NK-92 (cell line): ENCODE measurements around the gene AIG1.
"Not testable (repeated sequence)": the region's sequence is repeated elsewhere in the genome, so short reads cannot be mapped to it uniquely, and the experiment has no call there.

Source experiments
- DNase-seq: peaks from one replicate; lab custom pipeline; 2025; ENCODE audit not compliant: unreplicated experiment; lab: John Stamatoyannopoulos, UW

Gene AIG1

GRCh38 chr6:143060806-143061596 lies at the start of gene AIG1:
Gene AIG1, plus strand, starts transcription at chr6:143060889. Its CDS starts 37 bp downstream, at chr6:143060926.
- no peak for DNase-seq

- DNase-seq: no peak
Measured at GRCh38 chr6:143014764-143015163, 45.9 kb upstream of the AIG1 start.

GRCh38 chr6:143015300-143015706 lies 45.4 kb upstream of the AIG1 start:
- no peak for DNase-seq

- no peak for DNase-seq
Measured at GRCh38 chr6:143018955-143019354, 41.7 kb upstream of the AIG1 start.

GRCh38 chr6:143020862-143021261 lies 39.8 kb upstream of the AIG1 start:
- DNase-seq: not testable (repeated sequence)

- DNase-seq: no peak
Measured at GRCh38 chr6:143021543-143021942, 39.1 kb upstream of the AIG1 start.

- DNase-seq: no peak
Measured at GRCh38 chr6:143022587-143022986, 38.1 kb upstream of the AIG1 start.

- DNase-seq: no peak
Measured at GRCh38 chr6:143023695-143024094, 37.0 kb upstream of the AIG1 start.

GRCh38 chr6:143024977-143025376 lies 35.7 kb upstream of the AIG1 start:
- DNase-seq: no peak

- DNase-seq: no peak
Measured at GRCh38 chr6:143026696-143027449, 33.8 kb upstream of the AIG1 start.

- no peak for DNase-seq
Measured at GRCh38 chr6:143034689-143035334, 25.9 kb upstream of the AIG1 start.

GRCh38 chr6:143037470-143037869 lies 23.2 kb upstream of the AIG1 start:
- DNase-seq: no peak

GRCh38 chr6:143038833-143039232 lies 21.9 kb upstream of the AIG1 start:
- no peak for DNase-seq

- no peak for DNase-seq
Measured at GRCh38 chr6:143039548-143039947, 21.1 kb upstream of the AIG1 start.

- DNase-seq: no peak
Measured at GRCh38 chr6:143040018-143040417, 20.7 kb upstream of the AIG1 start.

- DNase-seq: not testable (repeated sequence)
Measured at GRCh38 chr6:143044345-143044744, 16.3 kb upstream of the AIG1 start.

GRCh38 chr6:143049611-143050010 lies 11.1 kb upstream of the AIG1 start:
- DNase-seq: no peak

GRCh38 chr6:143050509-143050908 lies 10.2 kb upstream of the AIG1 start:
- no peak for DNase-seq

- no peak for DNase-seq
Measured at GRCh38 chr6:143052282-143052681, 8.4 kb upstream of the AIG1 start.

- DNase-seq: no peak
Measured at GRCh38 chr6:143053856-143054255, 6.8 kb upstream of the AIG1 start.

GRCh38 chr6:143054329-143054728 lies 6.4 kb upstream of the AIG1 start:
- DNase-seq: no peak

GRCh38 chr6:143055213-143055612 lies 5.5 kb upstream of the AIG1 start:
- DNase-seq: no peak
